ENCODE data around the gene XPNPEP1.
A peak's percentile ranks its signal among the peaks of the same experiment; 100 is the strongest.
"Not testable (repeated sequence)": the region's sequence is repeated elsewhere in the genome, so short reads cannot be mapped to it uniquely, and the experiment has no call there.

The XPNPEP1 gene

DNA sequence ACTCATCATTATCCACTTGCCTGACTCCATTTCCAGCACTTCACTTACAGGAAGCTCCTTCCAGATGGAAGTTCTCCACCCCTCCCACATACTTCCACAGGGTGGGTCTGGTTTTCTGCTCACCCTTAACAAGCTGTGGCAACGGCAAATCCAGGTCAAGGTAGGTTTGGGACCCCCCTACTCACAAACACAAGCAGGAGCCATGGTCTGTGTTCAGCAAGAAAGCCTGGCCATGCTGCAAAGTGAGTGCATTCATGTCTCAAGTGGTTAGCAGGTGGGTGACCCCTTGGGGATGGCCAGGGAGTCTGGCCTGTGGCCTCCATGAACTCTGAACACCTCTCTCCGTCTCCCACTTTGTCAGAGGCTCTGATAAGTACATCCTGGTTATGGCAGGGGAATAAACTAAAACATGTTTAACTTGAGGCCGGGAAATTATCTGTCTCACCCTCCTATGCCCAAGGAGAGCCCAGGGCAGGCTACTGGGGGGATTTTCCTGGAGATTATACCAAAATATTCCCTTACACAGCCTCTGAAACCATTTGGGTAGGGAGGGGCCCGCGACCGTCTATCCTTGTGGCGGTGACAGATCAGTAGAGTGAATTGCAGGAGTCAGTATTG, 844 bp downstream of the XPNPEP1 start:
- DNase-seq: peak; percentile 28

DNA sequence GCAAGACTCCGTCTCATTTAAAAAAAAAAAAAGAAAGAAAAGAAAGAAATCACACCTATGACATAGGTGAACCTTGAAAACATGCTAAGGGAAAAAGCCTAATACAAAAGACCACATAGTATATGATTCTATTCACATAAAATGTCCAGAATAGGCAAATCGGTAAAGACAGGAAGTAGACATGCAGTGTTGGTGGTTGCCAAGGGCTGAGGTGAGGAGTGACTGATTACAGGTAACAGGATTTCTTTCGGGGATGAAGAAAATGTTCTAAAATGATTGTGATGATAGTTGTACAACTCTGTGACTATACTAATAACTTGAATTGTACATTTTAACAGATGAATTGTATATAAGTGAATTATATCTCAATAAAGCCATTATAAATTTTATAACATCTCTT, 3.3 kb downstream of the XPNPEP1 start:
- DNase-seq: no peak

DNA sequence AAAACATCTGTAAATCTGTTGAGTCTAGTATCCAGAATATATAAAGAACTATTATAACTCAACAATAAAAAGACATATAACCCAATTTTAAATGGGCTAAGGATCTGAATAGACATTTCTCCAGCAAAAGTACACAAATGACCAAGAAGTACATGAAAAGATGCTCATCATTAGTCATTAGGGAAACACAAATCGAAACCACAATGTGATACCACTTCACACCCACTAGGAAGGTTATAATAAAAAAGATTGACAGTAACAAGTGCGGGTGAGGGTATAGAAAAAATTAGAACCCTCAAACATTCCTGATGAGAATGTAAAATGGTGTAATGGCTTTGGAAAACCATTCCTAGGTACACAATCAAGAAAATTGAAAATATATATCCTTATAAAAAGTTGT, 4.1 kb downstream of the XPNPEP1 start:
- DNase-seq: no peak

DNA sequence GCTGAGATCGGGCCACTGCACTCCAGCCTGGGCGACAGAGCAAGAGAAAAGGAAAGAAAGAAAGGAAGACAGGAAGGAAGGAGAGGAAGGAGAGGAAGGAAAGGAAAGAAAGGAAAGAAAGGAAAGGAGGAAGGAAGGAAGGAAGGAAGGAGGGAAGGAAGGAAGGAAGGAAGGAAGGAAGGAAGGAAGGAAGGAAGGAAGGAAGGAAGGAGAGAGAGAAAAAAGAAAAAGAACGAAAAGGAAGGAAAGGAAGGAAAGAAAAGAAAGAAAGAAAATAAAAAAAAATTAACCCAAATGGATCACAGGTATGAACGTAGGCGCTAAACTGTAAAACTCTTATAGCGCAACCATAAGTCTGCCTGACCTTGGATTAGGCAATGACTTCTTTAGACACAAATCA, 4.6 kb downstream of the XPNPEP1 start:
- not testable (repeated sequence) for DNase-seq

DNA sequence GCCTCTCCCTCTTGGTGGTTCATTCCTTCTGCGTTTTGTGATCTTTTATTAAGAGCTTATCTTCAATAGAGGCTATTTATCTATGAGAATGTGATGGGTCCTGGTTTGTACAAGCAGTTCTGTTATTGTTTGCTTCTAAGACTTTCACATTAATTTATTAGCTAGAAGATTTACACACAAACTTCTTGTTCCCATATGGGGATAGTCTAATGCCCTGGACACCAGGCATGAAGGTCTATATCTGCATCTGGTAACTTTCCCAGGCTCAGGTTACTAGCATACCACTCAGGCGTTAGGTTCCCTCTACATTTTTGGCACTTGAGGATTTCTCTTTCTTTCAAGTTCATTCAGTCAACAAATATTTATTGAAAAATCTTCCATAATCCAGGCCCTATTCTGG, 7.7 kb downstream of the XPNPEP1 start:
- DNase-seq: no peak

DNA sequence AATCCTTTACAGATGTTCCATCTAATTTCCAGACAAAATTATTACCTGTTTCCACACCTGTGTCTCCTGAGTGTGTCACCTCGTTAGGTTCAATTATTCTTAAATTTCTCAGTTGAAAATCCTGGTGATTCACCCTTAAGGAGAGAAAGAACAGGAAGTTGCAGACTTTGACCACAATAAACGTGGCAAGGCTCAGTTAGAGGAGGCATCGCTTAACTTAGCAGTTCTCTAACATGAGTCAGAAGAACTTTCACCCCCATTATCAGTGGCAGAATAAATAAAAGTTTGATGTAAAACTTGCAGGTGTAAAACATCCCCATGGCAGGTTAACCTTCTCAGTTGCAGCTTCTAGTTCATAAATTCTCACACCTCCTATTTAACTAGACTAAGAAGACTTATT, 8.3 kb downstream of the XPNPEP1 start:
- DNase-seq: peak; percentile 34

DNA sequence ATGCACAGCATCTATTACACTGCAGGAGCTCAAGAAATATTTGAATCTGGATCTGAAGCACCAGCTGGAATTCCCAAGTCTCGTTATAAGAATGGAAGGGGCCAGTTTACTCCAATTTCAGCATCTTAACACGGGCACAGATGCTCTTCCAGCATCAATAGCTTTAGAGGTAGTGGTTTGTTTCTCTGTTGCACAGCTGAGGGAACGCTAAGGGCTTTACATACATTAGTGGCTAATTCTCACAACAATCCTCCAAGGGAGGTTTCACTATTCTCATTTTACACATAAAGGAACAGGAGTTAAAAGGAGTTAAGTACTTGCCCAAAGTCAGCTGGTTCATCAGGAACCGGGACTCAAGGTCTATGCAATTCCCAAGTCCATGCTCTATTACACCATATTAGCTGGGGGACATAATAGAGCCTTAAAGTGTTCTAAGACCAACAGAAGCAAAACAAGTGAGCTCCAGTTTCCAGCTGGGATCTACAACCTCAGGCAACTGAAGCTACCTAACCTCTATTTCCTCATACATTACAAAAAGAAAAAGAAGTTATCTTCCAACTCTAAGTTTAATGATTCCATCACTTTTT, 9.9 kb downstream of the XPNPEP1 start:
- no peak for DNase-seq

DNA sequence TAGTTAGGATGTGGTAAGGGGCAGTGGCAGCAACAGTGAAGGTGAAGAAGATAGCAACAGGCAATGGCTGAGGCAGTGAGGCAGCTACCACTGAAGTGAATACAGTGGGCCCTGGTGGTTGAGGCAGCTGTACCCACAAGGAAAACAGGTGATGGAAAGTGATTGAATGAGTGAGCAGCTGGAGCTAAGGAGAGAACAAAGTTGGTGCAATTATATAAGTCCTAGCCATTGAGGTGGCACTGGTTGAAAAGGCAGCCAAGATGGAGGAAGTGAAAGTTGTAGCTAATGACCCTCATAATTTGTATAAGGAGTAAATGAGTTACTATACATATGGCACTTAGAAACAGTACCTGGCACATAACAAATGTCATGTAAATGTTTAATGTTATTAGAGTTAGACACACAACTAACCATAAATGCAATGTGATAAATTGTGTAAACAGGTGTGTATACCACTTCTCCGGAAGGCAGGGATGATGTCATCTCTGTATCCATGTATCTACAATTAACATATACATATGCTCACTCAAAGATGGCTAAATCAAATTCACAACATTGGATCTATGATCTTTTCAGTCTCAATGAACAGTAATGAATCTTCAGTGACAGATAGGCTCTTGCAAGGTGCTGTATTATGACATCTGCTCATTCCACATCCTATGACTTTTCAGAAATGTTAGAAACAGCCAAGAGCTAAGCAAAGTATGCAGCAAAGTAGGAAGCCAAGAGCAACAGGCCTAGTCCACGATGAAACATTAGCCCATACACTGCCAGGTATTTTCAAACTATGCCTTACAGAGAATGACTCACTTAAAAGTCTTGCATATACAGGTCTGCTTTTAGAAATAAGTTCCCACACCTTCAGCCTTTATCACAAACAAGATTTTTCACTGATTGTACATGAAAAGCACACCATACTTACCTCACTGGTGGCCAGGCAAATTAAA, 10.7 kb downstream of the XPNPEP1 start:
- no peak for DNase-seq

DNA sequence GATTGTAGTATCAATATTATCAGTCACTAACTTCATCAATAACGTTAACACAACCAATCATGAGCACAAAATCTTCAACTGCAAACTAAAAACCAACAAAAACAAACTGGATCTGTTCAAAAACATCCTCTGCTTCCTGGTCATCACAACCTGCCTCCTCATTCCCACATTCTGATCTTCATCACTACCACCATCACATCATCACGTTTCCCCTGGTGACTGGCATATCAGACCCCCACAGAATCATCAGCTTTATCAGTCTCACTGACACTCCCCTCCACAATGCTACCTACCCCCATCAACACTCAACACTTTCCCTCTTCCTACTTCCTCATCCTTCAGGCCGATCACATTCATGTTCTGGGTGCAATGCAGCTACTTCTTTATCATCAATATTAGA, 11.4 kb downstream of the XPNPEP1 start:
- DNase-seq: no peak

DNA sequence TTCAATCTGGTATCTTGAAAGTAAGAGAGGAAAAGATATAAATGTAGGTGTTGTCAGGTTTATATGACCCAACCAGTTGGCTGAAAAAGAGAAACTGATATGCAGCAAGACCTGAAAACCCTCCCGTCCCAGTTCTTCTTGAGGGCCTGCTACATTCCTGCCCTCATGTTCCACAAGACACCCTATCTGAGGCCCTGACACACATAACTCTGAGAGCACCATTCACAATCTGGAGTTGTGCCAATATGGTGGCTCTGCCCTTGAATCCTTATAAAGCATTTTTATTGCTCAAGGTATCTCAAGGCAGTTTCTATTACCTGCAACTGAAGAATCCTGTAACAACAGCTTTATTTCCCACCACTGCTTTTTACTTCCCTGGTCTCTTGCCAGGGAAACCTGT, 17.0 kb downstream of the XPNPEP1 start:
- no peak for DNase-seq

DNA sequence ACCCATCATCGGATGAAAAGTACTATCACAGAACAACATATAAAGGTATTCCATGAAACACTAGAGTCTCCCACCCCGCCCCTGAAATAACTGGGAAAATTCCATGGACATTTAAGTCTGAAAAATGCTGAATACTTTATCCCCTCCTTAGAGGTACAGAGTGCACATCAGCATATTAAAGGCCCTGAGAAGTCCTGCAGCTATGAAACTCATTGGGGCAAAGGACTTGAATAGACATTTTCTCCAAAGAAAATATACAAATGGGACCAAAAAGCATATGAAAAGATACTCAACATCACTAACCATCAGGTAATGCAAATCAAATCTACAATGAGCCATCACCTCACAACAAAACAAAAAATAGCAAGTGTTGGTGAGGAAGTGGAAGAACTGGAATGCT, 18.9 kb downstream of the XPNPEP1 start:
- DNase-seq: no peak

DNA sequence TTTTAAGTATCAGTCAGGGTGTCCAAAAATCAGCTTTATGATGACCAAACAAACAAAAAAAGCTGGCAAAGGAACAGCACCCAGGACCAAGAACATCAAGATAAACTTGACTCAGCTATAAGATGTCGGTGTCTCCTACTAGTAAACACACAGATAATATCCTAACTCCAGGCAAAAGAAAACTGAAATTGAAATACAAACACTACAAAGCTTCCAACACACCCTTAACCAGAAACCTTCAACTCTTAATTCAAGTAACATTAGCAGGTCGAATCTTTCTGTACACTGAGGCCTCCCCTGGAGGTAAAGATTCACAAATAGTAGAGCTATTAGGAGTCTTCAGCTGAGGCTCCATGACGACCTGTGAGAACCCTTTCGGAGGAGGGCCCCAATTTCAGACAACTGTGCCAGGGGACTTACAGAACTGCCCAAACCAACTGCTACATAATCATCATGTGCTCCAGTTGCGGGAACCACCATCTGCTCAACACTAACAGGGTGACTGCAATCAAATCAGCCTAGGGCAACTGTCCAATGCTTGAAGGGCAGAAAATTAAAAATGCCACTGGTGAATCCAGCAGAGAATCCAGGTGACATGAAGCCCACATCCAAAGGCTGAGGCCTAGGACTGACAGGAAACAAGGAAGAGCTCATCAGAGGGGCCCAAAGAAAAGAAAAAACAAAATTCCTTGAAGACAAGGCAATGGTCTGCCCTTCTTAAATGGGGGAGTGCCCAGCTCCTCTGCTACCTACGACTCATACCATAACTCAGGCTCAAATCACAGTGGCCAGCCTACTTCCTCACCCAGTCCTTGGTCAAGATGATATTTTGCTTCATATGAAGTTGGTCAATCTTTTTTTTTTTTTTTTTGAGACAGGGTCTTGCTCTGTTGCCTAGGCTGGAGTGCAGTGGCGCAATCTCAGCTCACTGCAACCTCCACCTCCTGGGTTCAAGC, 20.0 kb downstream of the XPNPEP1 start:
- DNase-seq: no peak

DNA sequence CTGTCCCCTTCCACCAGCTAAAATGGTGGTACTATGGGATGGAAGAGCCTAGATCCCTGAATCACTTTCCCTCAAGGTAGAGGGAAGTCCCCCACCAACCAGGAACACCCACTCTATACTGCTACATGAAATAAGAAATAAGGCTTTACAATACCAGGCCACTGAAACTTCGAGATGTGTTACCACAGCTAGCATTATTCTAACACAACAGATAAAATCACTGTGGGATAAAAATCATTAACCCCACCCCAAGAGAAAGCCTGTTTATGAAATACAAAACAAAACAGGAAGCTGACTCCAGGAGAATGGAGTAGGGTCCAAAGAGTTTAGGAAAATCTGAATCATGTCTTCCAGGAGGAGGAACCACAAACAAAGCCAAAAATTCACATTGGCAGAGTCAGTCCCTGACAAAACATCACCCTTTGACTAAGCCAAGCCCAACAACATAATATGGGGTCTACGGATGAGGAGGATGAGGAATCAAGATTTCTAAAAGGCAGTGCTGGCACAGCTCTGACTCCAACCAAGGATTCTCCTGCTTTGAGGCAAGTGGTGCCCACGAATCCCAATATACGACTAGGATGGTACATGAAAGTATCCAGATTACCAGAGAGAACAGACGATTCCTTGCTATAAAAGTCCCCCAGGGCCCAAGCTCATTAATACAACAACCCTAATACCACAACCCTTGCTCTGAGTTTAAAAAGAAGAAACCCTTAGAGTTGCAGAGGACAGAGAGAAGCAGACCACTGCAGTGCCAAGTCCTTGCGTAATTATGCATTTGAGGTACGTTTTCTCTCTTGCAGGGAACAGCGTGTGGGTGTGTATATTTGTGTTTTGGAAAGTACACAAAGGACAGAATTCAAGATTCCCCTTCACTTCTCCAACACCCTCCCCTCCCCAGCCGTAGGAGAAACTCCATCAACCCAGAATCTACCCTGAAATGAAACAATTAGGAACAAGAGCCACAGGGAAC, 23.7 kb downstream of the XPNPEP1 start:
- DNase-seq: no peak

DNA sequence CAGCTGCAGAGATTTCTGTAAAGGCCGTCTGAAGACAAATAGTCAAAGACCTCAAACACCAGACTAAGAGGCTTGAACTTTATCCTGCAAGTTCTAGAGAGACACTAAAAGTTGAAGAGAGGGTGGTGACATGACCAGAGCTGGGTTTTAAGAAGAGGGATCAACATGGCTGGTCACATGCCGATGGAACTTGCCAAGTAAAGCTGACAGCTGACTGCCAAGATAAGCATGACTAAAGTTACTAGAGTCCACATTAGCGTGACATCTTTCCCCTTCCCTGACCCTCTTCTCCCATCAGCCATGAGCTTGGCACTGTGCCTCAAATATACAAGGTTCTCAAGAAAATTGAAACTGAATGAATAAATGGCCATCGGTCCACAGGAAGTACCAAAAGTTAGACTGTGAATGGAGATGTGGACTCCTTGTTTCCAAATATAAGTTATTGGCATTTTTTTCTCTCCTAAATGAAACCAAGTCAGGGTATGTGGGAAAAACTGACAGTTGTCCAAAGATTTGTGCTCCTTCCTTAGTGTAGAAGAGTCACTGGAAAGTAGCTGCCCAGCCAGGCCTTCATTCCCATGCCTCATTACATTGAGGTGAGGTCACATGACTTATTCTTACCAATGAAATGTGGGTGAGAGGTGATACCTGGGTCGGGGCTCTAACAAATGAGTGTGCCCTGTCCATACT, 24.5 kb downstream of the XPNPEP1 start:
- DNase-seq: no peak

DNA sequence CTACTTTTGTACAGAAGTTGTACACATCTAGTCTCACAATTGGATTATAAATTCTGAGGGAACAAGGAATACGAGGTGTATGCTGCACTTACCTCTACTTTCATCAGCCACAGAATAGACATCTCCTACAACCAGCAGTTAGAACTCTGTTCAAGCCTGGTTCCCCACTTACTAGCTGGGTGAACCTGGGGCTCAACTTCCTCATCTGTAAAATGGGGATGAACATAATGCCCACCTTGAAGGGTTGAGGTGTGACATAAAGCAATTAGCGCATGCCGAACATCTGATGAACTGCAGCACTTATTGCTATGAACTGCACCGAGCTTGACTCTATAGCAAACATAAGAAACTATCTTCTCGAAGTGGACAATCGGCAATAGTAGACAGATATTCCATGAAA, 25.3 kb downstream of the XPNPEP1 start:
- no peak for DNase-seq

DNA sequence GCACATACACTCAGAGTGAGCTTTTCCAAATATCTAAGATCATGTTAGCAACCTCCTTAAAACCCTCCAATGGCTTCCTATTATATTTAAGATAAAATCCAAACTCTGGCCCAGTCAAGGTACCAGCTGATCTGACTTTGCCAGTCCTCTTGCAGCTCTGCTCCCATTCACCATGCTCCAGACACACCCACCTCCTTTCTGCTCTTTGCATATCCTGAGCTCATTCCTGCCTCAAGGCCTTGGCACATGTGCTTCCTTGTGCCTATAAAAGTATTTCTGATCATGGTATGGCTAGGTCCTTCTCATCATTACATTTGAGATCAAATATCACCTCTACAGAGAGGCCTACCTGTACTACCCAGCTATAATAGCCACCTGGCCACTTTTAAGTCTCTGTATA, 27.5 kb downstream of the XPNPEP1 start:
- no peak for DNase-seq

DNA sequence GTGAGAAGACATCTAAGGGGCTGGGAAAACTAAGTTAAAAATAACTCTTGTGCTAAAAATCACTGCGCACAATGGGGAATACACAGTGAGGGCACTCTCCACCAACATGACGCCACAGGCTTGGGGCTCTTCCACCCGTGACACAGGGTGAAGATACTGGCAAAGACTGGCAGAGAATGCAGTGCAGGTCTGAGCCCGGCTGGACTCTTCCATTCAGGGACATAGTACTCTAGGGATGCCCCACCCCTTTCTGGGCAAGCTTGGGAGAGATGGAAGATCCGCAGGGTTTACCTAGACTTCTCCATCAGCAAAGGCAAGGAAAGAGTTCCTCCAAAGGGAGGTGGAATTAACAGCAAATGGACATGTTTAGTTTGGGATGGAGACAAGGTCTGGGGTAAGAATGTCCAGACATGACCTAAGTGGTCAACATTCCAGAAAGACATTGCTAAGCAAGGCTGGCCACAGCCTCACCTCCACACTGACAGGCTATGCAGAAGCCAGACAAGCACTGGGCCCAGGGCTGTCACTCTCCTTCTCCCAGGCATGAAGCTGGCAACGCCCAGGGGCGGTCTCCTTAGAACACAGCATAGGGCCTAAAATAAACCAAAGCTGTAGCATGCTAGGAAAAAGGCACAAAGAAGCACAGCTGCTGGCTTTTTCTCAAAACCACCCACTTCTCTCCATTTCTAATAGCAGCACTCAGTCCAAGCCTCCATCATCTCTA, 28.1 kb downstream of the XPNPEP1 start:
- DNase-seq: no peak

DNA sequence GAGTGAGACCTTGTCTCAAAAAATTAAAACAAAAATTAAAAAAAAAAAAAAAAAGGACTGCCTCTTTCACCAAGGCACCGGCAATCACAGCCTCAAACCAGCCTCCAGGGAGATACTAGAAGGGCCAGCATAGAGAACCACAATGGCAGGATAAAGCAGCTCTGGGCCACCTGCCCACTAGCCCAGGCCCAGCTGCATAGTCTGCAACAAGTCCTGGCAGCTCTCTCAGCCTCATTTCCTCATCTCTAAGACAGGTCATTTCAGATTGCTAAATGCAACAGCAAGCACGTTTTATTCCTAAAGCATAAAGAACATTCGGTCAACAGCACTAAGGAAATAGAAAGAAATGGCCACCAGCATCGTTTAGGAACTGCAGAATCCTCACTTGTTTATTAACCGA, 28.8 kb downstream of the XPNPEP1 start:
- no peak for DNase-seq

DNA sequence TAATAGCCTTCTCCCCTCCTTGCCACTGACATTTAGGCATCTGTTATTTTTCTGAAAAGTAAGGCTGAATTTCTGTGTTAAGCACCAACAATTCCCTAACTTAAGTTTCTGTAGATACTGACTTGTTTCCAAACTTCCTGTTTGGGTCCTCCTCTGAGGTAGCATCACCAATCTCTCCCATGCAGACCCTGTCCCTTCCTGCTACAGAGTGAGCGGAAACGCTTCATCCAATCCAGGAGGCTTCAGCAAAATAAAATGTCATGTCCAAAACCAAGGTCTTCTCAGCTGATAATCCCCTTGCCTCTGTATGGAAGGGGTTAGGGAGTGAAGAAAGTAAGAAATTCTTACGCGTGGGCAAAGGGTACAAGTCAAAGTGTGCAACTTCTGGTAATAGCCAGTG, 29.9 kb downstream of the XPNPEP1 start:
- DNase-seq: no peak

DNA sequence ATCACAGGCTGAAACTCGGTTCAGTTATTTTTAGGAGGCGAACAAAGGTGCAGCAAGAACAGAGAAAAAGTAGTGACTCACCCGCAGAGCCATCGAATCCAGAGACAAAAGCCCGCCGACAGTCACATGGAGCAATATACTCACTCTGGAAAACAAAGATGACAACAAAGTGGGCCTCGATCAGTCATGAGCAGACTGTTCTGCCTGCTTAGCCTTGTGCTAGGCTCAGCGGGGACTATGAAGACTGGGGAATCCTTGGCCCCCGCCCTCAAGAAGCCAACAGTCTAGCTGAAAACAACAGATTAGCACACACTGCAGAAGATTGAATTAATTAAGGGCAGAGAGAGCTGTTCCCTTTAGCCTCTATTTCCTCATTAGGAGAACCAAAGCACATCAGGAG, 30.4 kb downstream of the XPNPEP1 start:
- no peak for DNase-seq
